HG03095 (cell line): ENCODE measurements around the gene C17orf100.
"Not testable (repeated sequence)": the region's sequence is repeated elsewhere in the genome, so short reads cannot be mapped to it uniquely, and the experiment has no call there.

Experiments
- ATAC-seq: cut with Tn5 transposase; IDR thresholded peaks from one replicate; pipeline ENCODE4 v1.9.1; 2021; ENCODE audit warnings: moderate library complexity; ENCODE audit not compliant: unreplicated experiment

Gene C17orf100

GRCh38 chr17:6688944-6689343, 37.4 kb downstream of the C17orf100 start:
- no peak for ATAC-seq

GRCh38 chr17:6690641-6691040, 39.1 kb downstream of the C17orf100 start:
- no peak for ATAC-seq

GRCh38 chr17:6691546-6691945, 40.0 kb downstream of the C17orf100 start:
- no peak for ATAC-seq

- not testable (repeated sequence) for ATAC-seq
These were observed 40.4 kb downstream of the C17orf100 start for GRCh38 chr17:6691958-6692357.

GRCh38 chr17:6695051-6695450, 43.5 kb downstream of the C17orf100 start:
- ATAC-seq = no peak

- ATAC-seq = no peak
These were observed 44.0 kb downstream of the C17orf100 start for GRCh38 chr17:6695565-6695964.

GRCh38 chr17:6696906-6697305, 45.3 kb downstream of the C17orf100 start:
- ATAC-seq = no peak

- ATAC-seq = no peak
These were observed 46.4 kb downstream of the C17orf100 start for GRCh38 chr17:6698004-6698403.

GRCh38 chr17:6699997-6700947, 48.7 kb downstream of the C17orf100 start:
- ATAC-seq = no peak

GRCh38 chr17:6700948-6701307, 49.4 kb downstream of the C17orf100 start:
- ATAC-seq = no peak

GRCh38 chr17:6701719-6702118, 50.2 kb downstream of the C17orf100 start:
- ATAC-seq = no peak

- no peak for ATAC-seq
These were observed 51.1 kb downstream of the C17orf100 start for GRCh38 chr17:6702567-6703215.
